ENCODE data around the gene PDS5A. TPM values are rescaled to one million over a fixed set of nuclear protein-coding genes. Genes with fewer than 3 reads are reported as not detected.

PDS5A gene
- total RNA-seq, 4 donors from 2014 or later, result 68.3 to 110 (median 76.8) TPM

DNA sequence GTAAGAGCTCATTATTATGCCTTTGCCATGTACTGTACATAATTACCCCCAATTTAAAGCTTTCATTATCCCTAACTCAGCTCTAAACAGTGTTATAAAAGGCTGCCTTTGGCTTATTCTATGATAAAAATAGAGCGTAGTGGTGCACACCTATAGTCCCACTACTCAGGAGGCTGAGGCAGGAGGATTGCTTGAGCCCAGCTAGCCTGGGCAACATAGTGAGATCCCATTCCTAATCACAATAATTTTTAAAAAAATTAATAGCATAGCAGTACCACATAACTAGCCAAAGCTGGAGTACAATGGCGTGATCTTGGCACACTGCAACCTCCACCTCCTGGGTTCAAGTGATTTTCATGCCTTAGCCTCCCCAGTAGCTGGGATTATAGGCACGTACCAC, 112.4 kb downstream of the PDS5A start:
- DNase-seq, result no peak
- TF ChIP-seq, protein P1, sequence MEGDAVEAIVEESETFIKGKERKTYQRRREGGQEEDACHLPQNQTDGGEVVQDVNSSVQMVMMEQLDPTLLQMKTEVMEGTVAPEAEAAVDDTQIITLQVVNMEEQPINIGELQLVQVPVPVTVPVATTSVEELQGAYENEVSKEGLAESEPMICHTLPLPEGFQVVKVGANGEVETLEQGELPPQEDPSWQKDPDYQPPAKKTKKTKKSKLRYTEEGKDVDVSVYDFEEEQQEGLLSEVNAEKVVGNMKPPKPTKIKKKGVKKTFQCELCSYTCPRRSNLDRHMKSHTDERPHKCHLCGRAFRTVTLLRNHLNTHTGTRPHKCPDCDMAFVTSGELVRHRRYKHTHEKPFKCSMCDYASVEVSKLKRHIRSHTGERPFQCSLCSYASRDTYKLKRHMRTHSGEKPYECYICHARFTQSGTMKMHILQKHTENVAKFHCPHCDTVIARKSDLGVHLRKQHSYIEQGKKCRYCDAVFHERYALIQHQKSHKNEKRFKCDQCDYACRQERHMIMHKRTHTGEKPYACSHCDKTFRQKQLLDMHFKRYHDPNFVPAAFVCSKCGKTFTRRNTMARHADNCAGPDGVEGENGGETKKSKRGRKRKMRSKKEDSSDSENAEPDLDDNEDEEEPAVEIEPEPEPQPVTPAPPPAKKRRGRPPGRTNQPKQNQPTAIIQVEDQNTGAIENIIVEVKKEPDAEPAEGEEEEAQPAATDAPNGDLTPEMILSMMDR (IDR thresholded peaks at IDR 0.05), result no peak
- TF ChIP-seq POLR2A (IDR thresholded peaks at IDR 0.05), result no peak
- Histone ChIP-seq H3K4me1 (no peaks in the 10 kb centered on the region), H3K36me3 (peaks cover 0 to 80% (median 0%) of the 10 kb centered on the region in 3 donors), H3K27ac (no peak overlapping the region), H3K9me3 (no peaks in the 10 kb centered on the region), H3K4me3 (no peak overlapping the region), H3K27me3 (no peaks in the 10 kb centered on the region)

- DNase-seq, result no peak
- Histone ChIP-seq H3K27ac (no peak overlapping the region), H3K4me1 (no peaks in the 10 kb centered on the region), H3K27me3 (no peaks in the 10 kb centered on the region), H3K36me3 (peaks cover 0 to 80% (median 0%) of the 10 kb centered on the region in 3 donors), H3K4me3 (no peak overlapping the region), H3K9me3 (no peaks in the 10 kb centered on the region)
- TF ChIP-seq, protein P1 (IDR thresholded peaks at IDR 0.05), result no peak
- no peak for TF ChIP-seq POLR2A (IDR thresholded peaks at IDR 0.05)
Observed at GRCh38 chr4:39864391-39864790, 113.3 kb downstream of the PDS5A start.

- Histone ChIP-seq H3K36me3 (peaks cover 0 to 81% (median 0%) of the 10 kb centered on the region in 3 donors), H3K27me3 (no peaks in the 10 kb centered on the region), H3K9me3 (no peaks in the 10 kb centered on the region), H3K27ac (no peak overlapping the region), H3K4me3 (no peak overlapping the region), H3K4me1 (no peaks in the 10 kb centered on the region)
- TF ChIP-seq POLR2A (IDR thresholded peaks at IDR 0.05), result no peak
- TF ChIP-seq, protein P1 (IDR thresholded peaks at IDR 0.05), result no peak
- DNase-seq, result no peak
Observed at GRCh38 chr4:39860804-39861203, 116.9 kb downstream of the PDS5A start.

DNA sequence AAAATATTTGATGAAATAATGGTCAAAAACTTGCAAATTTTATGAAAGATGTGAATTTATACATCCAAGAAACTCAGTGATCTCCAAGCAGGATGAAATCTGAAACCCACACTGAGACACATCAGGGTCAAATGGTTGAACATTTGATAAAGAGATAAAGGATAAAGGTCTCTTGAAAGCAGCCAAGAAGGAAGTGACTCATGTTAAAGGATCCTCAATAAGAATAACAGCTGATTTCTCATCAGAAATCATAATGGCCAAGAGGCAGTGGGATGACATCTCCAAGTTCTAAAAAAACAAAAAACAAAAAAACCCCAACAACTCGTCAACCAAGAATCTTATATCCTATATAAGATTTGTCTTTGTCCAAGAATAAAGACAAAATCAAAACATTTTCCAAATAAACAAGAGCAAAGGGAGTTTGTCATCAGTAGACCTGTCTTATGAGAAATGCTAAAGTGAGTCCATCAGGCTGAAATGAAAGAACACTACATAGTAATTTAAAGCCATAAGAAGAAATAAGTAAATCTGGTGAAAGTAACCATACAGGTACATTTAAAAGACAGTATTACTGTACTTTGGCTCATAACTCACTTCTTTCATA, 121.7 kb downstream of the PDS5A start:
- H3K9me3 ChIP-seq, result no peaks in the 10 kb centered on the region
- no peak for DNase-seq
- no peak overlapping the region for H3K27ac ChIP-seq
- TF ChIP-seq, protein P1 (IDR thresholded peaks at IDR 0.05), result no peak
- TF ChIP-seq POLR2A (IDR thresholded peaks at IDR 0.05), result no peak
- no peaks in the 10 kb centered on the region for H3K4me1 ChIP-seq
- H3K36me3 ChIP-seq, result peaks cover 0 to 69% (median 0%) of the 10 kb centered on the region in 3 donors
- H3K27me3 ChIP-seq, result no peaks in the 10 kb centered on the region
- no peak overlapping the region for H3K4me3 ChIP-seq

DNA sequence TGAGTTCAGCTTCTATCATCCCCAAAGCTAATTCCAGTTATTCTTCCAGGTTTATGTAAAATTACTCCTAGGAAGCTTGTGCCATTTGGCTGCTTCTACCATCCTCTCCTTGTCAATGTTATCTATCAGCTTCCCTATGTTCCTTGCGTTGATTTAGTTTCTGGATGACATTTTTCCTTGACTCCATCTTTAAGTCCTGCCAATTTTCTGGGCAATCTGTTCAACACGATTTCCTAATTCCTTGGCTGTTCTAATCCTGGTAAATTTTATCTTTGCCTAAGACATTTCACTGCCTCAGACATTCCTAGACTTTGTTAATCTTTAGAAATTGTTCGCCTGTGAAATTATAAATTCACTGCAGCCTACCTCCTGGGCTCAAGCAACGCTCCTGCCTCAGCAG, 125.1 kb downstream of the PDS5A start:
- TF ChIP-seq POLR2A (IDR thresholded peaks at IDR 0.05), result no peak
- TF ChIP-seq, protein P1 (IDR thresholded peaks at IDR 0.05), result no peak
- Histone ChIP-seq H3K4me3 (no peak overlapping the region), H3K27ac (no peak overlapping the region), H3K4me1 (no peaks in the 10 kb centered on the region), H3K36me3 (peaks cover 0 to 56% (median 0%) of the 10 kb centered on the region in 3 donors), H3K9me3 (no peaks in the 10 kb centered on the region), H3K27me3 (no peaks in the 10 kb centered on the region)
- DNase-seq, result no peak
